ENCODE results near the gene IDS.
"Not testable (repeated sequence)": the region's sequence is repeated elsewhere in the genome, so short reads cannot be mapped to it uniquely, and the experiment has no call there.

- TF ChIP-seq TAF1 (IDR thresholded peaks at IDR 0.05; ENCODE audit: low read depth, low read length); POLR2AphosphoS5 (IDR thresholded peaks at IDR 0.05; ENCODE audit: low read depth, low read length); PAX5 (IDR thresholded peaks at IDR 0.05; ENCODE audit: insufficient read depth, low read length, severe bottlenecking); SPI1 (IDR thresholded peaks at IDR 0.05; ENCODE audit: low read depth, low read length): not testable (repeated sequence)
Observed at GRCh38 chrX:149503446-149503845, 1.7 kb downstream of the IDS start.

All from GM12891 (cell line).